ENCODE data around the gene GNG13. TPM values are rescaled to one million over a fixed set of nuclear protein-coding genes. Genes with fewer than 3 reads are reported as not detected.

Gene GNG13
- total RNA-seq, 2 experiments from 2014 or later, result not detected

DNA sequence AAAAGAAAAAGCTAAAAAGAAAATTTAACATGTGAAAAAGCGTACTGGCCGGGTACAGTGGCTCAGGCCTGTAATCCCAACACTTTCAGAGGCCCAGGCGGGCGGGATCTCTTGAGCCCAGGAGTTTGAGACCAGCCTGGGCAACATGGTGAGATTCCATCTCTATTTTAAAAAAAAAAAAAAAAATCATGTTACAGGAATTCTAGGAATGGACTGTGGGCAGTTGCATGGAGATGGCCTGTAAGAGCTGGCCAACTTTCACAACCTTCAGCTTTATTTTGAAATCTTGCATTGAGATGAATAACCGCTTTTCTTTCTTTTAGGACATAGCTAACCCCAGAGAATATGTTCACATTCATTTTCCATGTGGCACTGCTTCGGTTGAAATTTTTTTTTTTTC is 51.5 kb downstream of the GNG13 start:
- H3K9me3 Mint-ChIP-seq (ENCODE audit: low read depth), result no peaks in the 10 kb centered on the region
- no peak overlapping the region for H3K27ac Mint-ChIP-seq
- DNase-seq (no peak), ATAC-seq (no peak)
- no peak overlapping the region for H3K4me3 Mint-ChIP-seq
- POLR2A ChIA-PET, result interaction anchor here (0.6 kb wide), 1 partner anchor 320 kb away, joined by 5 read pairs; no protein-coding TSS in a partner anchor
- no peaks in the 10 kb centered on the region for H3K36me3 Mint-ChIP-seq (ENCODE audit: low read depth)
- intact Hi-C loops (cut with DNase I, micrococcal nuclease), result no loop called here
- H3K4me1 Mint-ChIP-seq, result no peaks in the 10 kb centered on the region
- CTCF ChIA-PET, result interaction anchor here (0.6 kb wide), 1 partner anchor 24 kb away, joined by 3 read pairs; no protein-coding TSS in a partner anchor
- no peaks in the 10 kb centered on the region for H3K27me3 Mint-ChIP-seq

Small RNA genes lying within 50 kb of the gene (microRNA-seq; reads per million reads assigned to microRNA genes)
- gene MIR662 (ENCODE audit: borderline replicate concordance), result not detected

Other genes starting within 250 kb of the GNG13 start
- not detected for gene PRR35, start 240.3 kb downstream of the GNG13 start, total RNA-seq
- gene NHLRC4, start 233.7 kb downstream of the GNG13 start, total RNA-seq, result under 1 TPM; 0.19 to 0.87 TPM
- gene PIGQ, start 230.8 kb downstream of the GNG13 start, total RNA-seq, result 10 to 100 TPM; 24.2 to 24.7 TPM
- gene RAB40C, start 210.7 kb downstream of the GNG13 start, total RNA-seq, result 1 to 10 TPM; 8.9 to 9.6 TPM
- gene WFIKKN1, start 169.7 kb downstream of the GNG13 start, total RNA-seq, result 1 to 10 TPM in 1 of 2 experiments, under 1 TPM in 1; 0.74 to 1.1 TPM
- 100 to 1,000 TPM; 116 to 127 TPM for gene METTL26, start 164.4 kb downstream of the GNG13 start, total RNA-seq
- gene MCRIP2, start 158.9 kb downstream of the GNG13 start, total RNA-seq, result 10 to 100 TPM; 28.5 to 44.0 TPM
- gene WDR90, start 151.4 kb downstream of the GNG13 start, total RNA-seq, result 10 to 100 TPM; 43.6 to 55.9 TPM
- 100 to 1,000 TPM; 123 to 130 TPM for gene RHOT2, start 132.6 kb downstream of the GNG13 start, total RNA-seq
- under 1 TPM; 0.40 to 0.59 TPM for gene RHBDL1, start 125.1 kb downstream of the GNG13 start, total RNA-seq
- 10 to 100 TPM; 61.1 to 67.0 TPM for gene STUB1, start 120.3 kb downstream of the GNG13 start, total RNA-seq
- gene JMJD8, start 116.4 kb downstream of the GNG13 start, total RNA-seq, result 10 to 100 TPM; 26.1 to 31.4 TPM
- gene WDR24, start 110.3 kb downstream of the GNG13 start, total RNA-seq, result 10 to 100 TPM; 18.4 to 23.1 TPM
- 1 to 10 TPM; 6.1 to 6.8 TPM for gene FBXL16, start 94.9 kb downstream of the GNG13 start, total RNA-seq
- 10 to 100 TPM; 11.1 to 13.3 TPM for gene METRN, start 85.6 kb downstream of the GNG13 start, total RNA-seq
- 10 to 100 TPM; 13.3 to 27.0 TPM for gene ANTKMT, start 79.6 kb downstream of the GNG13 start, total RNA-seq
- gene CCDC78, start 74.3 kb downstream of the GNG13 start, total RNA-seq, result 1 to 10 TPM; 1.8 to 2.4 TPM
- 10 to 100 TPM; 10.0 to 11.7 TPM for gene HAGHL, start 73.6 kb downstream of the GNG13 start, total RNA-seq
- gene CIAO3, start 59.7 kb downstream of the GNG13 start, total RNA-seq, result 10 to 100 TPM; 28.3 to 31.9 TPM
- not detected for gene MSLN, start 40.0 kb downstream of the GNG13 start, total RNA-seq
- 10 to 100 TPM; 16.3 to 17.5 TPM for gene RPUSD1, start 12.4 kb downstream of the GNG13 start, total RNA-seq
- gene CHTF18, start 12.1 kb downstream of the GNG13 start, total RNA-seq, result 100 to 1,000 TPM in 1 of 2 experiments, 10 to 100 TPM in 1; 82.2 to 105 TPM
- gene LMF1, start 170.2 kb upstream of the GNG13 start, total RNA-seq, result 10 to 100 TPM in 1 of 2 experiments, 1 to 10 TPM in 1; 9.5 to 12.2 TPM
- 1 to 10 TPM; 1.4 to 1.6 TPM for gene SOX8, start 181.0 kb upstream of the GNG13 start, total RNA-seq

All from activated CD4-positive, alpha-beta T cell treated with anti-CD3 and anti-CD28 coated beads for 36 hours (primary cell).